HG02678 (cell line): ENCODE data around the gene ARHGEF1.
"Not testable (repeated sequence)": the region's sequence is repeated elsewhere in the genome, so short reads cannot be mapped to it uniquely, and the experiment has no call there.

ENCODE experiments used
- ATAC-seq: cut with Tn5 transposase; IDR thresholded peaks from one replicate; pipeline ENCODE4 v1.9.1; 2021; ENCODE audit warnings: mild to moderate bottlenecking, moderate library complexity; ENCODE audit not compliant: unreplicated experiment

ARHGEF1 gene

GRCh38 chr19:41928754-41929535 lies 46.0 kb downstream of the ARHGEF1 start:
- ATAC-seq = no peak

GRCh38 chr19:41929536-41930071 lies 46.6 kb downstream of the ARHGEF1 start:
- ATAC-seq = no peak

- no peak for ATAC-seq
Measured at GRCh38 chr19:41930322-41930722, 47.3 kb downstream of the ARHGEF1 start.

- no peak for ATAC-seq
Measured at GRCh38 chr19:41930926-41931592, 48.1 kb downstream of the ARHGEF1 start.

- no peak for ATAC-seq
Measured at GRCh38 chr19:41932259-41932719, 49.3 kb downstream of the ARHGEF1 start.

- ATAC-seq = no peak
Measured at GRCh38 chr19:41932720-41933332, 49.8 kb downstream of the ARHGEF1 start.

GRCh38 chr19:41933693-41934426 lies 50.9 kb downstream of the ARHGEF1 start:
- no peak for ATAC-seq

- ATAC-seq = no peak
Measured at GRCh38 chr19:41934849-41935374, 51.9 kb downstream of the ARHGEF1 start.

GRCh38 chr19:41935760-41936415 lies 52.9 kb downstream of the ARHGEF1 start:
- ATAC-seq = no peak

- ATAC-seq = no peak
Measured at GRCh38 chr19:41936416-41936850, 53.4 kb downstream of the ARHGEF1 start.

GRCh38 chr19:41936961-41937360 lies 54.0 kb downstream of the ARHGEF1 start:
- no peak for ATAC-seq

GRCh38 chr19:41937525-41938468 lies 54.8 kb downstream of the ARHGEF1 start:
- ATAC-seq = no peak

- not testable (repeated sequence) for ATAC-seq
Measured at GRCh38 chr19:41939209-41939608, 56.2 kb downstream of the ARHGEF1 start.

GRCh38 chr19:41939861-41940730 lies 57.1 kb downstream of the ARHGEF1 start:
- no peak for ATAC-seq

GRCh38 chr19:41940731-41941409 lies 57.9 kb downstream of the ARHGEF1 start:
- ATAC-seq = no peak

- no peak for ATAC-seq
Measured at GRCh38 chr19:41941410-41942202, 58.6 kb downstream of the ARHGEF1 start.

- ATAC-seq = no peak
Measured at GRCh38 chr19:41944336-41944735, 61.4 kb downstream of the ARHGEF1 start.
